HEK293 (cell line): ENCODE data around the gene ACKR1.
A peak's percentile ranks its signal among the peaks of the same experiment; 100 is the strongest.

Experiments
- CTCF ChIA-PET: fragments of 350-600 bp; formaldehyde crosslinking; extraction: SDS; loops from one replicate; lab custom pipeline; 2021; ENCODE audit warnings: antibody characterized with exemption; lab: Yijun Ruan, JAX
- POLR2A ChIA-PET: fragments of 300-600 bp; formaldehyde crosslinking; extraction: SDS; loops from one replicate; lab custom pipeline; 2020; ENCODE audit warnings: antibody characterized with exemption, inconsistent platforms; lab: Yijun Ruan, JAX
- H3K27ac ChIP-seq: fragments of 200-500 bp; sonication (Bioruptor generic); 2 replicates; pipeline ENCODE4 v1.5.1; 2014; ENCODE audit warnings: low read depth, low read length, control low read depth, inconsistent platforms; ENCODE audit errors: extremely low read depth
- H3K36me3 ChIP-seq, 2 experiments: fragments of 200-500 bp in 1 of 2; sonication (Bioruptor generic) in 1 of 2; 1 replicate in 1 of 2; 2 replicates in 1 of 2; pipeline ENCODE4 v1.5.1; 2014 to 2017; ENCODE audit warnings: inconsistent platforms in 2 of 2, low read length in 2 of 2; ENCODE audit not compliant: control insufficient read depth in 2 of 2, insufficient read depth in 1 of 2
- H3K4me1 ChIP-seq: fragments of 200-500 bp; sonication (Bioruptor generic); 2 replicates; pipeline ENCODE4 v1.5.1; 2014; ENCODE audit warnings: mild to moderate bottlenecking, low read length, inconsistent platforms; ENCODE audit not compliant: control insufficient read depth, insufficient read depth
- H3K4me3 ChIP-seq: 2 replicates; pipeline ENCODE4 v1.5.1; 2011; ENCODE audit warnings: low read depth, mild to moderate bottlenecking, control low read depth, low read length, moderate library complexity
- H3K9me3 ChIP-seq: fragments of 200-500 bp; sonication (Bioruptor generic); 2 replicates; pipeline ENCODE4 v1.5.1; 2014; ENCODE audit warnings: low read depth, low read length, inconsistent platforms; ENCODE audit not compliant: control insufficient read depth, insufficient read depth
- GLIS1 ChIP-seq: fragments of 450-650 bp; formaldehyde crosslinking; IDR thresholded peaks from 2 replicates; pipeline ENCODE4 v1.5.1; 2016; ENCODE audit warnings: missing biosample characterization, missing genetic modification characterization
- HOXD13 ChIP-seq: sonication (generic); formaldehyde crosslinking; IDR thresholded peaks from 2 replicates; pipeline ENCODE4 v1.8.0; 2022; ENCODE audit warnings: missing genetic modification reagents, borderline replicate concordance
- KLF10 ChIP-seq: fragments of 450-650 bp; IDR thresholded peaks from 2 replicates; pipeline ENCODE4 v1.5.1; 2018; ENCODE audit warnings: missing biosample characterization, mild to moderate bottlenecking, missing genetic modification characterization
- SETDB1 ChIP-seq: IDR thresholded peaks from one replicate; pipeline ENCODE4 v1.6.1; 2017; ENCODE audit warnings: mild to moderate bottlenecking, low read length, moderate library complexity, mixed read lengths; ENCODE audit not compliant: insufficient read length
- SP2 ChIP-seq: fragments of 450-650 bp; formaldehyde crosslinking; IDR thresholded peaks from 2 replicates; pipeline ENCODE4 v1.5.1; 2016; ENCODE audit warnings: missing biosample characterization, missing genetic modification characterization
- TRIM28 ChIP-seq: IDR thresholded peaks from 2 replicates; pipeline ENCODE4 v1.6.1; 2011; ENCODE audit warnings: low read length, control low read depth, borderline replicate concordance
- ZBTB21 ChIP-seq: fragments of 450-650 bp; formaldehyde crosslinking; IDR thresholded peaks from 2 replicates; pipeline ENCODE4 v1.5.1; 2017; ENCODE audit warnings: missing biosample characterization, missing genetic modification characterization
- ZBTB8A ChIP-seq: fragments of 450-650 bp; formaldehyde crosslinking; IDR thresholded peaks from 2 replicates; pipeline ENCODE4 v1.5.1; 2016; ENCODE audit warnings: missing biosample characterization, missing genetic modification characterization
- ZNF501 ChIP-seq: fragments of 450-650 bp; formaldehyde crosslinking; IDR thresholded peaks from 2 replicates; pipeline ENCODE4 v1.5.1; 2016; ENCODE audit warnings: missing biosample characterization, missing genetic modification characterization
- ZNF560 ChIP-seq: fragments of 450-650 bp; formaldehyde crosslinking; IDR thresholded peaks from 2 replicates; pipeline ENCODE4 v1.5.1; 2017; ENCODE audit warnings: missing biosample characterization, missing genetic modification characterization, borderline replicate concordance
- ZNF561 ChIP-seq: fragments of 450-650 bp; IDR thresholded peaks from 2 replicates; pipeline ENCODE4 v1.5.1; 2018; ENCODE audit warnings: missing biosample characterization, missing genetic modification characterization, borderline replicate concordance
- ZNF654 ChIP-seq: fragments of 450-650 bp; formaldehyde crosslinking; IDR thresholded peaks from 2 replicates; pipeline ENCODE4 v1.5.1; 2016; ENCODE audit warnings: low read depth, missing biosample characterization, missing genetic modification characterization
- ZNF677 ChIP-seq: fragments of 450-650 bp; IDR thresholded peaks from 2 replicates; pipeline ENCODE4 v1.5.0; 2018; ENCODE audit warnings: missing biosample characterization, mild to moderate bottlenecking, missing genetic modification characterization, moderate library complexity
- ZSCAN23 ChIP-seq: fragments of 450-650 bp; formaldehyde crosslinking; IDR thresholded peaks from 2 replicates; pipeline ENCODE4 v1.5.1; 2016; ENCODE audit warnings: missing biosample characterization, missing genetic modification characterization
- TF ChIP-seq, protein P1 (sequence below): sonication (generic); formaldehyde crosslinking; IDR thresholded peaks from 2 replicates; pipeline ENCODE4 v1.8.1; 2022; ENCODE audit warnings: mild to moderate bottlenecking, moderate library complexity, missing genetic modification reagents
- TF ChIP-seq, protein P2 (sequence below): fragments of 450-650 bp; formaldehyde crosslinking; IDR thresholded peaks from 2 replicates; pipeline ENCODE4 v1.5.1; 2016; ENCODE audit warnings: missing biosample characterization, missing genetic modification characterization, borderline replicate concordance
- TF ChIP-seq, protein P3 (sequence below): fragments of 450-650 bp; formaldehyde crosslinking; optimal IDR thresholded peaks from 2 replicates; pipeline ENCODE3; 2016; ENCODE audit warnings: missing biosample characterization, mild to moderate bottlenecking, missing genetic modification characterization
- TF ChIP-seq, protein P4 (sequence below): fragments of 450-650 bp; formaldehyde crosslinking; IDR thresholded peaks from 2 replicates; pipeline ENCODE4 v1.5.1; 2016; ENCODE audit warnings: missing biosample characterization, missing genetic modification characterization
- TF ChIP-seq, protein P5 (sequence below): fragments of 450-650 bp; formaldehyde crosslinking; IDR thresholded peaks from 2 replicates; pipeline ENCODE4 v1.5.1; 2016; ENCODE audit warnings: missing biosample characterization, missing genetic modification characterization

ACKR1 gene

DNA sequence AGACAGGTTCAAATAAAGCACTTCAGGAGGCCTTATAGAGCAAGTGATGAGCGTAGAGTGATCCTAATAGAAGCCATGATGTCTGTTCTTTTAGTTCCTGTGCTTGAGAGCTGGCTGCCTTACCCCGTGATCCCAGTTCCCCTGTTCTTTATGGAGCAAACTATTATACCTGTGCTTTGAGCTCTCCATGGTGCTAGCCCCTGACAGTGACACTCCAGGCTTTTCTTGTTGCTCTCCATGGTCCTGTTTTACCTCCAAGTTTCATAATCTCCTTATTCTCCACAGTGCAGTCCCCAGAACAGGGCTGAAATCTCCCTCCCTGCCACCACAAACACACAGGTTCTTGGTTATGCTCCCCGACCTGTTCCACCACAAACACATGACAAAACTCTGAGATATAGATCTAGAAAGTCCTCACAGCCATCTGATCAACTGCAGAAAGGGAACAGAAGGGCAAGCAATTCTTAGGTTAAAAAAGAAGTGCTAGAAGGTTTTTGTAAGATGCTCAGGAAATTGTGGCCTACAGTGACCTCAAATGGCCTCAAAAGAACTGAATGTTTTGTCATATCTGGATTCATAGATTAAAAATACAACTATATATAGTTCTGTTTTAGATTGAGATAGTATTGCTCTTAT, 27.3 kb upstream of the ACKR1 start (continued):
- TF ChIP-seq ZNF501 (tag by site-specific recombination) (no peak), ZNF677 (tag by site-specific recombination) (no peak), ZNF560 (tag by site-specific recombination) (no peak), ZSCAN23 (tag by site-specific recombination) (no peak), ZBTB21 (no peak), SETDB1 (no peak), HOXD13 (peak; percentile 86)
- TF ChIP-seq, protein P1, sequence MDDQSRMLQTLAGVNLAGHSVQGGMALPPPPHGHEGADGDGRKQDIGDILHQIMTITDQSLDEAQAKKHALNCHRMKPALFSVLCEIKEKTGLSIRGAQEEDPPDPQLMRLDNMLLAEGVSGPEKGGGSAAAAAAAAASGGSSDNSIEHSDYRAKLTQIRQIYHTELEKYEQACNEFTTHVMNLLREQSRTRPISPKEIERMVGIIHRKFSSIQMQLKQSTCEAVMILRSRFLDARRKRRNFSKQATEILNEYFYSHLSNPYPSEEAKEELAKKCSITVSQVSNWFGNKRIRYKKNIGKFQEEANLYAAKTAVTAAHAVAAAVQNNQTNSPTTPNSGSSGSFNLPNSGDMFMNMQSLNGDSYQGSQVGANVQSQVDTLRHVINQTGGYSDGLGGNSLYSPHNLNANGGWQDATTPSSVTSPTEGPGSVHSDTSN (CRISPR knock-in tag), result peak; percentile 72; the same call in 1 of the 2 replicates
- TF ChIP-seq, protein P2, sequence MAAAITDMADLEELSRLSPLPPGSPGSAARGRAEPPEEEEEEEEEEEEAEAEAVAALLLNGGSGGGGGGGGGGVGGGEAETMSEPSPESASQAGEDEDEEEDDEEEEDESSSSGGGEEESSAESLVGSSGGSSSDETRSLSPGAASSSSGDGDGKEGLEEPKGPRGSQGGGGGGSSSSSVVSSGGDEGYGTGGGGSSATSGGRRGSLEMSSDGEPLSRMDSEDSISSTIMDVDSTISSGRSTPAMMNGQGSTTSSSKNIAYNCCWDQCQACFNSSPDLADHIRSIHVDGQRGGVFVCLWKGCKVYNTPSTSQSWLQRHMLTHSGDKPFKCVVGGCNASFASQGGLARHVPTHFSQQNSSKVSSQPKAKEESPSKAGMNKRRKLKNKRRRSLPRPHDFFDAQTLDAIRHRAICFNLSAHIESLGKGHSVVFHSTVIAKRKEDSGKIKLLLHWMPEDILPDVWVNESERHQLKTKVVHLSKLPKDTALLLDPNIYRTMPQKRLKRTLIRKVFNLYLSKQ (tag by site-specific recombination), result no peak

DNA sequence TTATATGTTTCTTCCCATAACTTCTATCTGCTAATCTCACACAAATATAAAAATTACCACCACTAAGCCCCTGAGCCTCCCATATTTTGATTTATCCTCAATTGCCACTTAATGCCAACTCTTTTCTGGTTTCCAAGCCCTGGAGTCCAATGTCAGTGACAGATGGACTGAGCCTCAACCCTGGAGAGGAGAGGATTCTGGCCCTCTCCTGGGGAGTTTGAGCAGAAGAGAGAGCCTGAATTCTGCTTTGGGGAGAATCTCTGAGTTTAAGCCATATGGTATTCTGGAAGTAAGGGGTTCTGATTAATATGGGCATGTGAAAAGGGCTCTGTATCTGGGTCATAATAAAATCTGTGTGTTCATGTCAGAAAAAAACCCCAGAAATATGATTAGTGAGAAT, 24.8 kb upstream of the ACKR1 start:
- H3K27ac ChIP-seq, result no peak overlapping the region
- TF ChIP-seq, protein P3, sequence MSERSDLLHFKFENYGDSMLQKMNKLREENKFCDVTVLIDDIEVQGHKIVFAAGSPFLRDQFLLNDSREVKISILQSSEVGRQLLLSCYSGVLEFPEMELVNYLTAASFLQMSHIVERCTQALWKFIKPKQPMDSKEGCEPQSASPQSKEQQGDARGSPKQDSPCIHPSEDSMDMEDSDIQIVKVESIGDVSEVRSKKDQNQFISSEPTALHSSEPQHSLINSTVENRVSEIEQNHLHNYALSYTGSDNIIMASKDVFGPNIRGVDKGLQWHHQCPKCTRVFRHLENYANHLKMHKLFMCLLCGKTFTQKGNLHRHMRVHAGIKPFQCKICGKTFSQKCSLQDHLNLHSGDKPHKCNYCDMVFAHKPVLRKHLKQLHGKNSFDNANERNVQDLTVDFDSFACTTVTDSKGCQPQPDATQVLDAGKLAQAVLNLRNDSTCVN (tag by site-specific recombination), result no peak
- no peak for TF ChIP-seq KLF10 (tag by site-specific recombination)
- no peak for TF ChIP-seq ZNF654 (tag by site-specific recombination)
- TF ChIP-seq ZBTB8A (tag by site-specific recombination), result no peak
- TF ChIP-seq TRIM28, result no peak
- no peak for TF ChIP-seq GLIS1 (tag by site-specific recombination)
- TF ChIP-seq, protein P4, sequence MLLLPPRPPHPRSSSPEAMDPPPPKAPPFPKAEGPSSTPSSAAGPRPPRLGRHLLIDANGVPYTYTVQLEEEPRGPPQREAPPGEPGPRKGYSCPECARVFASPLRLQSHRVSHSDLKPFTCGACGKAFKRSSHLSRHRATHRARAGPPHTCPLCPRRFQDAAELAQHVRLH (tag by site-specific recombination), result no peak
- no peak for TF ChIP-seq ZNF561
- TF ChIP-seq ZBTB21, result no peak
- TF ChIP-seq, protein P5, sequence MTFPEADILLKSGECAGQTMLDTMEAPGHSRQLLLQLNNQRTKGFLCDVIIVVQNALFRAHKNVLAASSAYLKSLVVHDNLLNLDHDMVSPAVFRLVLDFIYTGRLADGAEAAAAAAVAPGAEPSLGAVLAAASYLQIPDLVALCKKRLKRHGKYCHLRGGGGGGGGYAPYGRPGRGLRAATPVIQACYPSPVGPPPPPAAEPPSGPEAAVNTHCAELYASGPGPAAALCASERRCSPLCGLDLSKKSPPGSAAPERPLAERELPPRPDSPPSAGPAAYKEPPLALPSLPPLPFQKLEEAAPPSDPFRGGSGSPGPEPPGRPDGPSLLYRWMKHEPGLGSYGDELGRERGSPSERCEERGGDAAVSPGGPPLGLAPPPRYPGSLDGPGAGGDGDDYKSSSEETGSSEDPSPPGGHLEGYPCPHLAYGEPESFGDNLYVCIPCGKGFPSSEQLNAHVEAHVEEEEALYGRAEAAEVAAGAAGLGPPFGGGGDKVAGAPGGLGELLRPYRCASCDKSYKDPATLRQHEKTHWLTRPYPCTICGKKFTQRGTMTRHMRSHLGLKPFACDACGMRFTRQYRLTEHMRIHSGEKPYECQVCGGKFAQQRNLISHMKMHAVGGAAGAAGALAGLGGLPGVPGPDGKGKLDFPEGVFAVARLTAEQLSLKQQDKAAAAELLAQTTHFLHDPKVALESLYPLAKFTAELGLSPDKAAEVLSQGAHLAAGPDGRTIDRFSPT, result no peak
- TF ChIP-seq HOXD13, result no peak
- no peak for TF ChIP-seq SP2 (tag by site-specific recombination)
- TF ChIP-seq, all 188 proteins: peak for 0
- H3K4me3 ChIP-seq, result no peak overlapping the region
- POLR2A ChIA-PET, result no interaction called here
- H3K4me1 ChIP-seq, result no peaks in the 10 kb centered on the region
- CTCF ChIA-PET, result interaction anchor here (1.2 kb wide), 1 partner anchor 35 kb away, joined by 3 read pairs; no protein-coding TSS in a partner anchor
- H3K36me3 ChIP-seq, result no peaks in the 10 kb centered on the region
- no peaks in the 10 kb centered on the region for H3K9me3 ChIP-seq
